ENCODE results near the gene PITPNM1. TPM values are rescaled to one million over a fixed set of nuclear protein-coding genes. Genes with fewer than 3 reads are reported as not detected.
"Not testable (repeated sequence)": the region's sequence is repeated elsewhere in the genome, so short reads cannot be mapped to it uniquely, and the experiment has no call there.

PITPNM1 gene
- total and polyA plus RNA-seq, 2 experiments from 2014 or later: 9.1 to 57.1 TPM

DNA sequence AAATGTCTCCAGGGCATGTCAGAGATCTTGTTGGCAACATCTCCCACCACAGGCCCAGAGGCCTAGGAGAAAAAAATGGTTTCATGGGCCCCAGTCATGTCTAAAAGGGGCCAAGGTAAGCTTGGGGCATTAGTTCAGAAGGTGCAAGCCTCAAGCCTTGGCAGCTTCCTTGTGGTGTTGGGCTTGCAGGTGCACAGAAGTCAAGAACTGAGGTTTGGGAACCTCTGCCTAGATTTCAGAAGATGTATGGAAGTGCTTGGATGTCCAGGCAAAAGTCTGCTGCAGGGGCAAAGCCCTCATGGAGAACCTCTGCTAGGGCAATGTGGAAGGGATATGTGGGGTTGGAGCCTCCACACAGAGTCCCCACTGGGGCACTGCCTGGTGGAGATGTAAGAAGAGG, 46.5 kb upstream of the PITPNM1 start:
- DNase-seq (ENCODE audit: low spot score); H3K4me1 ChIP-seq (ENCODE audit: insufficient read depth); H3K4me1 Mint-ChIP-seq; H3K79me2 ChIP-seq (replicated peaks; ENCODE audit: insufficient read depth); H3K9me2 ChIP-seq (ENCODE audit: insufficient read depth); H4K20me1 ChIP-seq (replicated peaks; ENCODE audit: insufficient read depth); H3F3A ChIP-seq (replicated peaks; ENCODE audit: low read depth); H3K4me3 Mint-ChIP-seq; H3K27ac ChIP-seq (ENCODE audit: low read depth); H2AFZ ChIP-seq; H3K4me3 ChIP-seq; H3K27me3 ChIP-seq (ENCODE audit: insufficient read depth); H3K36me3 ChIP-seq (ENCODE audit: insufficient read depth); H3K27me3 Mint-ChIP-seq (ENCODE audit: insufficient read depth, low read depth, poor library complexity); H3K4me2 ChIP-seq; H3K27ac Mint-ChIP-seq; ATAC-seq: not testable (repeated sequence)
- Mint-ChIP-seq H3K36me3 (ENCODE audit: low read depth) (peaks cover 13% of the 10 kb centered on the region; the same call in 1 of the 3 replicates), H3K9me3 (peaks cover 31% of the 10 kb centered on the region)

DNA sequence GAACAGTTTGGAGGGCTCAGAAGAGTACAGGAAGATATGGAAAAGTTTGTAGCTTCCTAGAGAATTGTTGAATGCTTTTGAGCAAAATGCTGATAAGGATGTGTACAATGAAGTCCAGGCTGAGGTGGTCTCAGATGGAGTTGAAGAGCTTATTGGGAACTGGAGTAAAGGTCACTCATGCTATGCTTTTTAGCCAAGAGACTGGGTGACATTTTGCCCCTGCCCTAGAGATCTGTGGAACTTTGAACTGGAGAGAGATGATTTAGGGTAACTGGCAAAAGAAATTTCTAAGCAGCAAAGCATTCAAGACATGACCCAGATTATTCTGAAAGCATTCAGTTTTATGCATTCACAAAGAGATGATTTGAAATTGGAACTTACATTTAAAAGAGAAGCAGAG, 46.0 kb upstream of the PITPNM1 start:
- H3K4me1 Mint-ChIP-seq: no peaks in the 10 kb centered on the region
- H3K4me1 ChIP-seq (ENCODE audit: insufficient read depth): no peaks in the 10 kb centered on the region
- H3K4me3 ChIP-seq: no peak overlapping the region
- TF ChIP-seq, protein P1, sequence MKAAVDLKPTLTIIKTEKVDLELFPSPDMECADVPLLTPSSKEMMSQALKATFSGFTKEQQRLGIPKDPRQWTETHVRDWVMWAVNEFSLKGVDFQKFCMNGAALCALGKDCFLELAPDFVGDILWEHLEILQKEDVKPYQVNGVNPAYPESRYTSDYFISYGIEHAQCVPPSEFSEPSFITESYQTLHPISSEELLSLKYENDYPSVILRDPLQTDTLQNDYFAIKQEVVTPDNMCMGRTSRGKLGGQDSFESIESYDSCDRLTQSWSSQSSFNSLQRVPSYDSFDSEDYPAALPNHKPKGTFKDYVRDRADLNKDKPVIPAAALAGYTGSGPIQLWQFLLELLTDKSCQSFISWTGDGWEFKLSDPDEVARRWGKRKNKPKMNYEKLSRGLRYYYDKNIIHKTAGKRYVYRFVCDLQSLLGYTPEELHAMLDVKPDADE (IDR thresholded peaks at IDR 0.05): no peak
- TF ChIP-seq STAT1 (IDR thresholded peaks at IDR 0.05; ENCODE audit: unreplicated experiment) (no peak), CREB1 (CRISPR knock-in tag; IDR thresholded peaks at IDR 0.05; ENCODE audit: low read depth) (no peak)
- no peaks in the 10 kb centered on the region for H3K9me2 ChIP-seq (ENCODE audit: insufficient read depth)
- H3K27ac ChIP-seq (ENCODE audit: low read depth): no peak overlapping the region
- H3F3A ChIP-seq (replicated peaks; ENCODE audit: low read depth): no peaks in the 10 kb centered on the region
- no peaks in the 10 kb centered on the region for H3K36me3 ChIP-seq (ENCODE audit: insufficient read depth)
- peaks cover 31% of the 10 kb centered on the region for H3K9me3 Mint-ChIP-seq
- no peaks in the 10 kb centered on the region for H4K20me1 ChIP-seq (replicated peaks; ENCODE audit: insufficient read depth)
- no peak for DNase-seq (ENCODE audit: low spot score)
- ATAC-seq: no peak
- H3K27me3 ChIP-seq (ENCODE audit: insufficient read depth): no peaks in the 10 kb centered on the region
- H3K4me3 Mint-ChIP-seq: no peak overlapping the region
- peaks cover 13% of the 10 kb centered on the region; the same call in 1 of the 3 replicates for H3K36me3 Mint-ChIP-seq (ENCODE audit: low read depth)
- no peak overlapping the region for H2AFZ ChIP-seq
- H3K27me3 Mint-ChIP-seq (ENCODE audit: insufficient read depth, low read depth, poor library complexity): no peaks in the 10 kb centered on the region
- H3K4me2 ChIP-seq: no peak overlapping the region
- no peaks in the 10 kb centered on the region for H3K79me2 ChIP-seq (replicated peaks; ENCODE audit: insufficient read depth)
- no peak overlapping the region for H3K27ac Mint-ChIP-seq

DNA sequence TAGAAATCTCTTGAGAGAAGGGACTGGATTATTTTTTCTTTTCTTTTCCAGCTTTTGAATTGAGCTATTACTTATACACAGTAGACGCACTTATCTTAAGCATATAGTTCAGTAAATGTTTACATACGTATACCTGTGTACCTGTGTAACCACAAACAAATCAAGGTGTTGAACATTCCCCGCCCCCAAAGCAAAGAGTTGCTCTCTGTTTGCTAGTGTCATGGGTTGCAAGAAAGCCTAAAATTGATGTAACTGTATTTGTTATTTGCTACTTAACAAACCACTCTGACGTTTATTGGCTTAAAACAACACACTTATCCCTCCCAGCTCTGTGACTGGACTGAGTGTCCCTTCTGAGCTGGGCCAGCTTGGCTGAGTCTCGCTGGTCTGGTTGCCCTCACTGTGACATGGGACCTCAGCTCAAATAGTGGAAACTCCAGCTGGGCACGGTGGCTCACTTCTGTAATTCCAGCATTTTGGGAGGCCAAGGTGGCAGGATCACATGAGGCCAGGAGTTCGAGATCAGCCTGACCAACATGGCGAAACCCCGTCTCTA, 43.5 kb upstream of the PITPNM1 start:
- Mint-ChIP-seq H3K4me3 (no peak overlapping the region), H3K4me1 (no peaks in the 10 kb centered on the region), H3K27ac (no peak overlapping the region), H3K9me3 (peaks cover 31% of the 10 kb centered on the region), H3K27me3 (ENCODE audit: insufficient read depth, low read depth, poor library complexity) (peaks cover 3% of the 10 kb centered on the region), H3K36me3 (ENCODE audit: low read depth) (peaks cover 13% of the 10 kb centered on the region; the same call in 1 of the 3 replicates)
- H3K4me3 ChIP-seq: no peak overlapping the region
- H3F3A ChIP-seq (replicated peaks; ENCODE audit: low read depth): no peaks in the 10 kb centered on the region
- no peaks in the 10 kb centered on the region for H3K27me3 ChIP-seq (ENCODE audit: insufficient read depth)
- ATAC-seq (no peak), DNase-seq (ENCODE audit: low spot score) (no peak)
- no peak overlapping the region for H2AFZ ChIP-seq
- H4K20me1 ChIP-seq (replicated peaks; ENCODE audit: insufficient read depth): no peaks in the 10 kb centered on the region
- H3K4me1 ChIP-seq (ENCODE audit: insufficient read depth): no peaks in the 10 kb centered on the region
- no peak overlapping the region for H3K4me2 ChIP-seq
- H3K9me2 ChIP-seq (ENCODE audit: insufficient read depth): no peaks in the 10 kb centered on the region
- H3K27ac ChIP-seq (ENCODE audit: low read depth): no peak overlapping the region
- H3K79me2 ChIP-seq (replicated peaks; ENCODE audit: insufficient read depth): no peaks in the 10 kb centered on the region
- no peaks in the 10 kb centered on the region for H3K36me3 ChIP-seq (ENCODE audit: insufficient read depth)
- TF ChIP-seq JUNB (IDR thresholded peaks at IDR 0.05; ENCODE audit: unreplicated experiment) (no peak), NANOG (IDR thresholded peaks at IDR 0.05; ENCODE audit: borderline replicate concordance) (no peak), ZNF331 (CRISPR knock-in tag; IDR thresholded peaks at IDR 0.05; ENCODE audit: low read depth) (no peak), STAT1 (IDR thresholded peaks at IDR 0.05; ENCODE audit: unreplicated experiment) (no peak)
- TF ChIP-seq, protein P2, sequence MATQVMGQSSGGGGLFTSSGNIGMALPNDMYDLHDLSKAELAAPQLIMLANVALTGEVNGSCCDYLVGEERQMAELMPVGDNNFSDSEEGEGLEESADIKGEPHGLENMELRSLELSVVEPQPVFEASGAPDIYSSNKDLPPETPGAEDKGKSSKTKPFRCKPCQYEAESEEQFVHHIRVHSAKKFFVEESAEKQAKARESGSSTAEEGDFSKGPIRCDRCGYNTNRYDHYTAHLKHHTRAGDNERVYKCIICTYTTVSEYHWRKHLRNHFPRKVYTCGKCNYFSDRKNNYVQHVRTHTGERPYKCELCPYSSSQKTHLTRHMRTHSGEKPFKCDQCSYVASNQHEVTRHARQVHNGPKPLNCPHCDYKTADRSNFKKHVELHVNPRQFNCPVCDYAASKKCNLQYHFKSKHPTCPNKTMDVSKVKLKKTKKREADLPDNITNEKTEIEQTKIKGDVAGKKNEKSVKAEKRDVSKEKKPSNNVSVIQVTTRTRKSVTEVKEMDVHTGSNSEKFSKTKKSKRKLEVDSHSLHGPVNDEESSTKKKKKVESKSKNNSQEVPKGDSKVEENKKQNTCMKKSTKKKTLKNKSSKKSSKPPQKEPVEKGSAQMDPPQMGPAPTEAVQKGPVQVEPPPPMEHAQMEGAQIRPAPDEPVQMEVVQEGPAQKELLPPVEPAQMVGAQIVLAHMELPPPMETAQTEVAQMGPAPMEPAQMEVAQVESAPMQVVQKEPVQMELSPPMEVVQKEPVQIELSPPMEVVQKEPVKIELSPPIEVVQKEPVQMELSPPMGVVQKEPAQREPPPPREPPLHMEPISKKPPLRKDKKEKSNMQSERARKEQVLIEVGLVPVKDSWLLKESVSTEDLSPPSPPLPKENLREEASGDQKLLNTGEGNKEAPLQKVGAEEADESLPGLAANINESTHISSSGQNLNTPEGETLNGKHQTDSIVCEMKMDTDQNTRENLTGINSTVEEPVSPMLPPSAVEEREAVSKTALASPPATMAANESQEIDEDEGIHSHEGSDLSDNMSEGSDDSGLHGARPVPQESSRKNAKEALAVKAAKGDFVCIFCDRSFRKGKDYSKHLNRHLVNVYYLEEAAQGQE (IDR thresholded peaks at IDR 0.05; ENCODE audit: unreplicated experiment): no peak
